ENCODE results near the gene S1PR1. TPM values are rescaled to one million over a fixed set of nuclear protein-coding genes. Genes with fewer than 3 reads are reported as not detected.

S1PR1 gene
- total RNA-seq, 1 experiment from 2014 or later = 0.68 TPM

GRCh38 chr1:101245246-101245927 lies 8.6 kb downstream of the S1PR1 start:
- no peaks in the 10 kb centered on the region for H3K9me2 ChIP-seq (ENCODE audit: insufficient read depth)
- ChIA-PET POLR2A (ENCODE audit: unreplicated experiment) (no interaction called here), CTCF (interaction anchor here (0.7 kb wide), 1 partner anchor 230 kb away, joined by 3 read pairs; no protein-coding TSS in a partner anchor)
- TF ChIP-seq EZH2 (IDR thresholded peaks at IDR 0.05; ENCODE audit: low read depth) = no peak
- TF ChIP-seq CTCF (conservative IDR thresholded peaks at IDR 0.05) = no peak
- H3K9me3 ChIP-seq (ENCODE audit: insufficient read depth, low read depth) = no peaks in the 10 kb centered on the region
- H3K4me1 ChIP-seq (replicated peaks; ENCODE audit: insufficient read depth) = no peaks in the 10 kb centered on the region
- no TSS peak for BruUV-seq (replicated peaks)
- no peak overlapping the region for H3K4me2 ChIP-seq
- no peak overlapping the region for H3K4me3 ChIP-seq
- no peaks in the 10 kb centered on the region for H3F3A ChIP-seq (ENCODE audit: insufficient read depth, low read depth)
- H3K27me3 ChIP-seq (ENCODE audit: insufficient read depth, low read depth) = no peaks in the 10 kb centered on the region
- no peaks in the 10 kb centered on the region for H3K79me2 ChIP-seq (ENCODE audit: low read depth)
- intact Hi-C loops (cut with micrococcal nuclease; ENCODE audit: unreplicated experiment) = no loop called here
- H4K20me1 ChIP-seq (ENCODE audit: insufficient read depth) = no peaks in the 10 kb centered on the region
- DNase-seq = no peak
- no peaks in the 10 kb centered on the region for H3K36me3 ChIP-seq (ENCODE audit: low read depth)
- H2AFZ ChIP-seq = no peak overlapping the region
- H3K27ac ChIP-seq = no peak overlapping the region

- Histone ChIP-seq H2AFZ (no peak overlapping the region), H3K79me2 (ENCODE audit: low read depth) (no peaks in the 10 kb centered on the region), H4K20me1 (ENCODE audit: insufficient read depth) (no peaks in the 10 kb centered on the region), H3K9me3 (ENCODE audit: insufficient read depth, low read depth) (no peaks in the 10 kb centered on the region), H3K4me2 (no peak overlapping the region), H3K4me3 (no peak overlapping the region), H3F3A (ENCODE audit: insufficient read depth, low read depth) (no peaks in the 10 kb centered on the region), H3K9me2 (ENCODE audit: insufficient read depth) (no peaks in the 10 kb centered on the region), H3K36me3 (ENCODE audit: low read depth) (no peaks in the 10 kb centered on the region), H3K27ac (no peak overlapping the region), H3K27me3 (ENCODE audit: insufficient read depth, low read depth) (no peaks in the 10 kb centered on the region), H3K4me1 (replicated peaks; ENCODE audit: insufficient read depth) (no peaks in the 10 kb centered on the region)
- intact Hi-C loops (cut with micrococcal nuclease; ENCODE audit: unreplicated experiment) = no loop called here
- DNase-seq = no peak
- CTCF ChIA-PET = interaction anchor here (0.7 kb wide), 1 partner anchor 10 kb away, joined by 18 read pairs; no protein-coding TSS in a partner anchor
- TF ChIP-seq EZH2 (IDR thresholded peaks at IDR 0.05; ENCODE audit: low read depth) = no peak
- no peak for TF ChIP-seq CTCF (conservative IDR thresholded peaks at IDR 0.05)
- POLR2A ChIA-PET (ENCODE audit: unreplicated experiment) = no interaction called here
- BruUV-seq (replicated peaks) = no TSS peak
These were observed 10.8 kb downstream of the S1PR1 start for GRCh38 chr1:101247404-101248287.

GRCh38 chr1:101250222-101250621 lies 13.4 kb downstream of the S1PR1 start:
- no peaks in the 10 kb centered on the region for H3K27me3 ChIP-seq (ENCODE audit: insufficient read depth, low read depth)
- no peak overlapping the region for H3K4me3 ChIP-seq
- no peak overlapping the region for H3K4me2 ChIP-seq
- H3K9me3 ChIP-seq (ENCODE audit: insufficient read depth, low read depth) = no peaks in the 10 kb centered on the region
- H3K79me2 ChIP-seq (ENCODE audit: low read depth) = no peaks in the 10 kb centered on the region
- H4K20me1 ChIP-seq (ENCODE audit: insufficient read depth) = no peaks in the 10 kb centered on the region
- ChIA-PET POLR2A (ENCODE audit: unreplicated experiment) (no interaction called here), CTCF (no interaction called here)
- no peak for DNase-seq
- no peaks in the 10 kb centered on the region for H3K4me1 ChIP-seq (replicated peaks; ENCODE audit: insufficient read depth)
- H3K36me3 ChIP-seq (ENCODE audit: low read depth) = no peaks in the 10 kb centered on the region
- no peak overlapping the region for H3K27ac ChIP-seq
- H3K9me2 ChIP-seq (ENCODE audit: insufficient read depth) = no peaks in the 10 kb centered on the region
- intact Hi-C loops (cut with micrococcal nuclease; ENCODE audit: unreplicated experiment) = no loop called here
- no TSS peak for BruUV-seq (replicated peaks)
- H2AFZ ChIP-seq = no peak overlapping the region
- H3F3A ChIP-seq (ENCODE audit: insufficient read depth, low read depth) = 0 out of 2 replicates have a peak, but pooled peaks cover 4% of the 10 kb centered on the region
- TF ChIP-seq EZH2 (IDR thresholded peaks at IDR 0.05; ENCODE audit: low read depth) (no peak), CTCF (conservative IDR thresholded peaks at IDR 0.05) (no peak)

Data from PC-9 (cell line).